Measurements from ENCODE around the gene SCAF1.

DNA sequence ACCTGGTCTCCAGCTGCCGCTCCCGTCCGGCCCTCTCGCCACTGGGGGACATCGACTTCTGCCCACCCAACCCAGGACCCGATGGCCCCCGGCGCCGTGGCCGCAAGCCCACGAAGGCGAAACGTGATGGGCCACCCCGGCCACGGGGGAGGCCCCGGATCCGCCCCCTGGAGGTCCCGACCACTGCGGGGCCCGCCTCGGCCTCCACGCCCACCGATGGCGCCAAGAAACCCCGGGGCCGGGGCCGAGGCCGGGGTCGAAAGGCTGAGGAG, 44.4 kb upstream of the SCAF1 start:
- no peak for TF ChIP-seq GATA2 (IDR thresholded peaks at IDR 0.05; ENCODE audit: low read depth, low read length)
- TF ChIP-seq GATA3 (IDR thresholded peaks at IDR 0.05; ENCODE audit: low read depth, low read length), result no peak
